GM19467 (cell line): ENCODE data around the gene ADAMTS17.
A peak's percentile ranks its signal among the peaks of the same experiment; 100 is the strongest.

Experiments
- ATAC-seq: cut with Tn5 transposase; IDR thresholded peaks from one replicate; pipeline ENCODE4 v1.9.1; 2021; ENCODE audit warnings: mild to moderate bottlenecking, moderate library complexity; ENCODE audit not compliant: unreplicated experiment

The ADAMTS17 gene

DNA sequence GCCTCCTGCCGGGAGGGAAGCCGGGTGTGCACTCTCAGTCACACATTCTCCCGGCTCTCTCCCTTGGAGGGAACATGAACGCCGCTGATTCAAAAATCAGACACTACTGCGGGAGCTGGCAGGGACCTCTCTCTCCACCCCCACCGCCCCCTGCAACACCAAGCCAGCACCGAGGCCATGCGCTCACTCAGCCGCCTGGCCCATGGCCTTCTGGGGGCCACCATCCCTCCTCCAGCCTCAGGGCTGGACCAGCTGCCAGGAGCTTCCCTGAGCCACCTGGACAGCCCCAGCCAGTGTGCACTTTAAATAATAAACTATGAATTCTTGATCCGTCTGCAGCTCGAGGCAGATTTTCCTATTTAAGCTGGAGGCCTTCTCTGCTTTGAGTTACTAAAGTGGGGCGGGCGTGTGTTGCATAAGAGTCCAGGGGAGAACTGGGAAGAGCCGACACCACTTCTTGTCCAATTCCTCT, 30.6 kb downstream of the ADAMTS17 start:
- no peak for ATAC-seq

DNA sequence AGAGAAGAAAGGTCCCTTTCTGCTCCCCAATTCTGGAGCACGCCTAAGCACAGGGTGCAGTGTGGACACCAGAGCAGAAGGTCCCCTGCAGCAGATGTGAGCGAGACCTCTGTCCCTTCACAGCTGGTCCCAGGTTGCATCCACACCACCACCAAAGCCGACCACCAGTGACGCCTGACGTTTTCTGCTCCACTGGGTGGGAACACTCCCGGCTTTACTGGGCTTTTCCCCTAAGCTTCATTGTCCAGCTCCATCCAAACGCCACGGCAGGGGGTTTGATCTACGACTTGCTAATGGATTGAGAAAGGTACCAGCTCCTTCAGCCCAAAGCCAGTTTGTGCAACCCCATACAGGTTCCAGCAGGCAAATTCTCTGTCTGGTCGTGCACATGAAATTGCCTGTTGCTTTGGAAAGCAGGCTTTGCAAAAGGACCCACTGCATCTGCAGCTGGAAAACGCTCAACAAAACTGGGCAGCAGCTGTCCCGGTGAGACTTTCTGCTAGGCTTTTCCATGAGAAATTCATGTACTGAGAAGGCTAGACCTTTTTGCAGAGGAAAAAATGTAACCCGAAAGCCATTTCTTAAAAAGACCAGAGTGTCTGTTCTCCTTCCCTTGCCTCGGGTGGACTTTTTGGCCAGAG, 31.1 kb downstream of the ADAMTS17 start:
- ATAC-seq, result no peak

DNA sequence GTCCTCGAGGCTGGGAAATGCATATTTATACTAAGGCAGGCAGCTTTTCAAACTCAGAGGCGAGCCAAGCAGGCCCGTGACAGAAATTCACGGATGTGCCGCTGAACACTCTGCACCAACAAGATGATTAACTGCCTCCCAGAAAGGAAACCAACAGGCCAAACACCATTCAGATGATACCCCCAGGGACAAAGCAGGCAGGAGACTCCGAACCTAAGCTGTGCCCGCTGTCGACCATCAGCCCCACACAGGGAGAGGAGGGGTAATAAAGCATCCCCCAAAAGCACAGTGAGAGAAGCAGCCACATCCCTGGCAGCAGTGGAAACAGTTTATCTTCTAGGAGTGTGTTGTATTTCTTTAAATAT, 31.8 kb downstream of the ADAMTS17 start:
- no peak for ATAC-seq

DNA sequence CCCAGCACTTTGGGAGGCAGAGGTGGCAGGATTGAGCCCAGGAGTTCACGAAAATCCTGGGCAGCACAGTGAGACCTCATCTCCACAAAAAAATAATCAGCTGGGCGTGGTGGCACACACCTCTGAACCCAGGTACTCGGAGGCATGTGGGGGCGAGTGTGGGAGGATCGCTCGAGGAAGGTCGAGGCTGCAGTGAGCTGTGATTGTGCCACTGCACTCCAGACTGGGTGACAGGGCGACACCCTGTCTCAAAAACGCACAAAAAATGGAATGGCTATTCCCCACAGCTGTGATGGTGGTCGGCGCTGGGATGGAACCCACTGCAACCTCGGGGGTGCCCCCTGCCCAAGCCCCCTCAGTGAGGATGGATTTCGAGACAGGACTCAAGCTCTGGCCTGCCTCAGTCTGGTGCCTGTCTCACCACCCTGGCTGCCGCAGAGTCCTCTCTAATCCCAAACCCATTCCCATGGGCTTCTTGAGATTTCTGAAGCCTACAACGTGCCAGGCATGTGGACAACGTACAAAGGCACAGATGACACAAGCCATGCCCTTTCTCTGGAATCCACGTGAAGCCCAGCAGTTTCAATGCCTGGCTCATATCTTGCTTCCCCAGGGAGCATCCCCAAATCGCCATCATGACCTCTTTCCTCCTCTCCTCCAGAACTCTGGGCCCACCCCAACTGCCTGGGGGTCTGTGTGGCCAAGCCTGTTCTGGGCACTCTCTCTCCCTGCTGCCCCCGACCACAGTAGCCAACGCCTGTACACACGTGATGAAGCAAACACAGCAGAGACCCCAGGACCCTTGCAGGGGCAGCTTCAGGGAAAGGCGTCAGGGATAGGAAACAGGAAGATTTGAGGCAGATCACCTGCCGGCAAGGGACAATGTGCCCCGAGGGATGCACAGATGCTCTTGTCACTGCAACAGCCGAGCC, 32.4 kb downstream of the ADAMTS17 start:
- no peak for ATAC-seq

DNA sequence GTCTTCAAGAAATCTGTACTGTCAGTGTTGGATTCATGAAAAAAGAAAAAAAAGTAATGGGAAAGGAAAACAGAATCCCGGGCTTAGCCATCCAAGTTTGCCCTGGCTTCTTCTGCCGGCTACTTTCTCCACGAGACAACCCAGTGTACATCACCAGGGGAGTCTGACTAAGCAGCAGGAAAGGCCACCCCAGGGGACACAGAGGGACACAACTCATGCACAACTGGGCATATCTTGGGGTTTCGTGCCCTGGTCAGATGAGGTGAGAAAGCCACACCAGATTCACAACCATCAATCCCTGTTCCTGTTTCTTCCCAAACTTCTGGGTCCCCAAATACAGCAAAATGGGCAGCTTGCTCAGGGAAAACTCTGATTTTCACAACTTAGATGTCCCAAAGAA, 33.2 kb downstream of the ADAMTS17 start:
- ATAC-seq, result no peak

DNA sequence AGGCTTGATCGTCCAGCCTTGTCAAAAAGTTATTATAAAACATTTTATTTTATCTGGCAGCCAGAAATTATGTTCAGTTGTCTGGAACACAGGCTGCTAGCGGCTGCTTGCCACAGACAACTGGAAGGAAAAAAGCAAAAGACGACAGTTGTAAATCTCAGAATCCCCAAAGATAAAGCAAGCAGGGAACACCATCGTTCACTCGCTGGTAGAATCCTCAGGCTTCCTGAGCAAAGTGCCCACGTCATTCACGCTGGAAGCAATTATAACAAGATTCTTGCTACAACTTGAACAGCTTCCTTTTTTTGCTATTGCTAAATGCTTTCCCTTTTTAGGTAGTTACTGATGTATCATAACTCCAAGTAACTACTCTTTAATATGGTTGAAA, 33.6 kb downstream of the ADAMTS17 start:
- no peak for ATAC-seq

DNA sequence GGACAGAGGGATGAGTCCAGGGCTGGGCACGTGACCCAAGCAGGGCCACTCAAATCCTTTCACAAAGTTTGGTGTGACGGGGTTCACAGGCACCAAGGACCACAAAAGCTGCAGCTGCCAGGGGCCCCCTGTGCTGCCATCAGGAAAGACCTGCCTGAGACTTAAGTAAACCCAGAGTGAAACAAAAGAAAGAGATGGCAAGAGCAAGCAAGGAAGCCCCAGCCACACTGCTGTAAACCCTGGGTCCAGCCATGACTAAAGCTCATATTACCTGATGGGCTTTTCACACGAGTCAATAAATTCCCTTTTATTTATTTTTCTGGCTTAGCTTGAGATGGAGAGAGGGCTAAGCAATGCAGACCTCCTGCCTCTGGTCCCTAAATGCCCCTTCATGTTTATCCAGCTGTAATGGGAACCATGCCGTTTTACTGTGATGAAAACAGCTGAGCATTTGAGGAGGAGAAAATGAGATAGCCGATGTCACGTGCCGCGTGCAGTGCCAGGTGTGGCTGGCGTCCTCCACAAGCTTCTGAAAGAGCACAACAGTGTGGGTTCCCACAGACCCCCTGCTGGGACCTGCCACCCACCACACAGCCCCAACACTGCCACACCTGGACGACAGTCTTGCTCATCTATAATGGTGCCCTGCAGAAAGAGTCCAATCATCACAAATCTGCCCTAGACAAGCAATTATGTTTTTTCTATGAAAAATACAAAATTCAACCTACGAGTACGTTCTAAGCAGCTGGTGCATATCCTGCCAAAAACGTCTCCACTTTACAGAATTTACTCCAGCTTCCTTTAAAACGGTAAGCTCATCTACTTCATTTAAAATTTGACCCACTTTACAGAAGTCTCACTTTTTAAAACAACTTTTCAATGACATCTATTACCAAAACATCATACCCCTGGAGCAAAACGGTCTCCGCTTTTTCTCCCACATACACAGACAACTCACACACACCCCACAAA, 34.2 kb downstream of the ADAMTS17 start:
- no peak for ATAC-seq

DNA sequence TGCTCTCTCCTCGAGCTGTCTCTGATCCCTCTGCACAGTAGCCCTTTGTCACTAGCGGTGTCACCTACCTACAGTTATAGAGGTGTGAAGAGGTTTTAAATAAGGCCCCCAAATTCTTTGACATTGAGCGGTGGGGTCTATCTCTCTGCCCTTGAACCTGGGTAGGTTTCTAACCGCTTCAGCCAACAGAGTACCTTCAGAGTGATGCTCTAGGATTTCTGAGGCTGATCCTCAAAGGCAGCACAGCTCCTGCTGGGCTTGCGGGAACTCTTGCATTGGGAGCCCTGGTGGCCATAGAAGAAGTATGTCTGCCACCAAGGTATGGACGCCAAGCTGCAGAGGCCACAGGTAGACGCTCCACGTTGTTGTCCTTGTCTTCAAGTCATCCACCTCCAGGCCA, 35.7 kb downstream of the ADAMTS17 start:
- ATAC-seq, result no peak

DNA sequence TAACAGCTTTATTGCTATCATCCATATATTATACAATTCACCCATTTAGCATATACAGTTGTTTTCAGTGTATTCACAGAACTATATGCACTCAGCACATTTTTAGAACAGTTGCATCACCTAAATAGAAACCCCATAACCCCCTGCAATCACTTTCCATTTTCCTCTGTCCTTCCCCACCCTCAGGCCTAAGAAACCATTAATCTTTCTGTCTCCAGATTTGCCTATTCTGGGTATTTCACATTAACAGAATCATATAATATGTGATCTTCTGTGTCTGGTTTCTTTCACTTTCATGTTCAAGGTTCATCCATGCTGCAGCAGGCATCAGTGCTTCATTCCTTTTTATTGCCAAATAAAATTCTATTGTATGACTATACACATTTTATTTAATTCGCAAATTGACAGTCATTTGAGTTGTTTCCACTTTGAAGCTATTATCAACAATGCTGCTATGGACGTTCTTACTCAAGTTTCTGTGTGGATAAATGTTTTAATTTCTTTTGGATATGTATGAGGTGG, 39.8 kb downstream of the ADAMTS17 start:
- ATAC-seq, result peak; percentile 46

DNA sequence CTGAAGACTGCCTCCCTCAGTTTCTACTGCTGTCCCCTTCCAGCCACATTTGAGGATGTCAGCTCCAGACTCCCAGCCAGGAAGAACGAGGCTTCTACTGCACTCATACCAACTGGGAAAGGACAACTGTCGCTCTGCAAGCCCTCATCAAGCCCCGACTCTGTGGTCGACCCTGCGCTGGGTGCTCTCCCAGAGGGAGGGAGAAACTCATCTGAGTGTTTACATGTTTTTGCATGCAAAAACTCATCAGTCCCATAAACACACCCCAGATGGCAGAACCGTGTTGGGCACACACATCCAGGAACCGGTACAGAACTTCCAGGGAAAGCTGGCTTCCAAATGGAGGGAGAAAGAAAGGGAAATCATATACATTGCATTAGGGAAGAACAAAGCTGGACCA, 43.5 kb downstream of the ADAMTS17 start:
- no peak for ATAC-seq

DNA sequence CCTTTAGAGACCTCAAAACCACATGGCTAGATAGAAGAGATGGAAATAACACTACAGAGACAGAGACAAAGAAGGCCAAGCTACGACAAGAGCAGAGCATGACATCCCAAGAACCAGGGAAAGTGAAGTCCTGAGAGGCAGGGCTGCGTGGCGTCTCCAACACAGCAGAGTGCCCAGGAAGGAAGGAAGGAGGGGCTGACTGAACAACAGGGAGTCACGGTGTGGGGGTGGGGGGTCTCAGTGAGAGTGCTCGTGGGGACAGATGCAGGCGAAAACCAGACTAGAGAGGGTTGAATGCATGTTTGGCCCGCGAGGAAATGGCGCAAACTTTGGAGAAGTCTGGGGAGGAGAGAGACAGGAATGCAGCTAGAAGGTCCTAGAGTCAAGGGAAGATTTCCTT, 44.0 kb downstream of the ADAMTS17 start:
- ATAC-seq, result no peak

DNA sequence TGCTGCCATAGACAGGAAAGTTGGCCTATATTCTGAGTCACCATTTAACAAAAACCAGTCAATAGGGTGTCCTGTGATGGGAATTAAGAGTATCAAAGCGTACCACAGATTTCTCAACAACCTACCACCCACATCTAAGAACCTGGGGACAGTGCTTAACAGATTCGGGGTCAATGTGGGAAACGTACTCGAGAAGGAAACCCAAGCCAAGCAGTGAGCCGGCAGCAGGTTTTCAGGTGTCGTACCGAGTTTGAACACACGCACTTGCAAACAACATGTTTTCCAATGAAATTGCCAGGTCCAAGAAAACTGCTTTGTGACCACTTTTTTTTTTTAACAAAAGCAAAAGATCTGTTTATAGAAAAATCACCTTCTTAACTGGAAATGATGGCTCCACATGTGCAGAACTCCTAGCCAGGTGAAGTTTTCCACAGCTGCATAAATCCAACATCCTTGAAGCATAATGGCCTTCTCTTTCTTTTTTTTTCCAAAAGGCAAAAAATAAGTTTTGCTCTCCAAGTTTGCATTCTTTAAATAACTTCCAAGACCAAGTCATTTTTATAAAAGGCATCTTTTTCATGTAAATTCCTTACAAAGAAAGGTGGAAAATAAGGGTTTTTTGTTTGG, 45.7 kb downstream of the ADAMTS17 start:
- ATAC-seq, result no peak

DNA sequence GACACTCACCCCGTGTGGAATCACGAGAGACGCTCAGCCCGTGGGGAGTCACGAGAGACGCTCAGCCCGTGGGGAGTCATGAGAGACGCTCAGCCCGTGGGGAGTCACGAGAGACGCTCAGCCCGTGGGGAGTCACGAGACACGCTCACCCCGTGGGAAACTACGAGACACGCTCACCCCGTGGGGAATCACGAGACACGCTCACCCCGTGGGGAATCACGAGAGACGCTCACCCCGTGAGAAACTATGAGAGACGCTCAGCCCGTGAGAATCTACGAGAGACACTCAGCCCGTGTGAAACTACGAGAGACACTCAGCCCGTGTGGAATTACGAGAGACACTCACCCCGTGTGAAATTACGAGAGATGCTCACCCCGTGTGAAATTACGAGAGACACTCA, 49.8 kb downstream of the ADAMTS17 start:
- no peak for ATAC-seq

DNA sequence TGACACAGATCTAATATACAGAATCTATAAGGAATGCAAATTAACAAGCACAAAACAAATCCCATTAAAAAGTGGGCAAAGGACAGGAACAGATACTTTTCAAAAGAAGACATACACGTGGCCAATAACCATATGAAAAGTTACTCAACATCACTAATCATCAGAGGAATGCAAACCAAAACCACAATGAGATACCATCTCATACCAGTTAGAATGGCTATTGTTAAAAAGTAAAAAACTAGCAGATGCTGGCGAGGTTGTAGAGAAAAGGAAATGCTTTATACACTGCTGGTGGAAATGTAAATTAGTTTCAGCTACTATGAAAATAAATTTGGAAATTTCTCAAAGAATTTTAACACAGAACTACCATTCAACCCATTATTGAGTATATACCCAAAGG, 50.7 kb downstream of the ADAMTS17 start:
- no peak for ATAC-seq

DNA sequence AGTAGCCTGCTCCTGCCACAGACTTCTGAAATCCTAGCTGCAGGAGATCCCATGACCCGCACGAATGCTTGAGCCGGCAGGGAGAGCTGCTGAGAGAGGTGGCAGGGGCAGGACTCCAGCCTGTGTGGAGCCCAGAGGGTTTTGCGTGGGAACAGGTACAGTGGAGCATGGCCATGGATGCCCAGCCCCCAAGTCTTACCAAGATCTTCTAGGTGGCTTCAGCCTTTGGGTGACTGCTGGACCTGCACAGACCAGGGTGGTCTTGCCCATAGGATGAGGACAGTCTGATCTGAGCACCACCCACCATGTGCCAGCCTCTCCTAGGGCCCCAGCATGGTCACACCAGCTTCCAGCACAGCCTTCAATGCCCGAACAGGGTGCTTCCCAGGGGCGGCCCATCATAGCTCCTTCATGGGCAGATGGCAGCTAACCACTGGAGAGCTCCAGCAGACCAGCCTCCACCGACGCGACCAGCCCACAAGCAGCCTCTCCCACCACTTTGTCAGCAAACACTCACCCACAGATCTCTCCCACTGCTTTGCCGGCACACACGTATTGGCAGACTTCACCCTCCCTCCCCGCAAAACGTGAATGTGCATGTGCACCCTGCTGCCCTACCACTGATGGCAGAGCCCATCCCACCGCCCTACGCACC, 56.0 kb downstream of the ADAMTS17 start:
- ATAC-seq, result no peak

DNA sequence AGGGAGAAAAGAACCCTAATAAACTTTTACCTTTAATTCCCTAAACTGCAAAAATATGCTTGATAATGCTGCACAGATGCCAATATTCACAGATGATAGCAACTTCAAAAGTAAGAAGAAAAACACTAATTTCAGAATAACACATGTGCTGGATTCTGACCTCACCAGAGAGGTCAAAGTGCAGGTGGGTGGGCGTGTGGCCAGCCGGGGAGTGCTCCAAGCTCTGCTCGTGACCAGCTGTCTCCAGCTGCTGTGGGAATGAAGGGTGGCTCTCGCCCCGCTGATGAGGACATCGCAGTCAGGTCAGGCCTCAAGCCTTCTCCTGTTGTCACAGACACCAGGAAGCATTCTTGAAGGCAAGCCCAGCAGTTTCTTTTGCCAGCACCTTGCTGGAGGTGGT, 57.1 kb downstream of the ADAMTS17 start:
- no peak for ATAC-seq

DNA sequence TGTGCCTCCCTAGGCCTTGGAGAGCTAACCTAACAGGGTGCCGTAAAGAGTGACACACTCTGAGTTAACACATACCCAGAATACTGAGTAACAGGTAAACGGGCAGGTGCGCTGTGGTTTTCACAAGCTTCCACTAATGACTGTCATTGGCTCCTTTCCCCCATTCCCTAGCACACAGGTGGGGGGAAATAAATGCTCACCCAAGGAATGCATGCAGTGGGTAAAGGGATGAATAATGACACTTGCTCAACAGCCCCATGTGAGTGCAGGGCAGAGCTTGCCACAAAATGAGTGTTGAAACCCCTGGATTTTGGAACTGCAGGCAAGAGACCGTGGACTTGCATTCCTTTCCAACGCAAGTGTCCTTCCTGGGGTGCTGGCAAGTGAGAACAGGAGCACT, 57.6 kb downstream of the ADAMTS17 start:
- ATAC-seq, result no peak

DNA sequence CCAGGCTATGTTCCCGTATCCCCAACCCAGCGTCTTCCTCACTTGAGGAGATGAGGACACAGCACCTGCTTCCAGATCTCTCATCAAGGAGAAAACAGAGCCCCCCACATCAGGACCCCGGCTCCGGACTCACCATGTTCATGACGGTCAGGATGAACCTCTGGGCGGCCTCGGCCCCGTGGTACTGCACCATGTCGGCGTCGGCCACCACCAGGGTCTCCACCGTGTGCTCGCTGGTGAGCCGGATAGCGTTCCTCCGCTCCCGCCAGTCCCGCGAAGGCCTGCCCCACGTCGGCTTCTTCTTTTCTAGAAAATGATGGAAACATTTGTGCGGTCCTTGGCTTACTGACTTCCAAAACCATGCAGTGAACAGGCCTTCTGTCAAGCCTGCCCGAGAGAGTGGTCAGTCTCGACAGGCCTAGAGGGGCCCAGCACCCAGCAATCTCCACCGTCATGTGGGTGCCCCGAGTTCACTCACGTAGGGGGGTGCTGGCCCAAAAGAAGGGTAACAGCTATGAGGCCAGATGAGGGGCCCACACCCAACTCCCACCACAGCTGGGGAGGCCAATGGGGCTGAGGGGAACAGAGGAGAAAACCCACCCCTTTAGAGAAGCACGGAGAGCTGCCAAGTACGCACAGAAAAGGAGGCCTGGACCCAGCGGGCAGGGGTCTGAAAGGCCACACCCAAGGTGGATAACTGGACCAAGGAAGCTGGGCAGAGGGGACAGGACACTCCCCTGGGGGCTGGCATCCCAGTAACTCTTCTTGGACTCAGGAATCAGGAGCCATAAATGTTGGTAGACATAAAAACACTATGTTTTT, 60.5 kb downstream of the ADAMTS17 start:
- no peak for ATAC-seq

DNA sequence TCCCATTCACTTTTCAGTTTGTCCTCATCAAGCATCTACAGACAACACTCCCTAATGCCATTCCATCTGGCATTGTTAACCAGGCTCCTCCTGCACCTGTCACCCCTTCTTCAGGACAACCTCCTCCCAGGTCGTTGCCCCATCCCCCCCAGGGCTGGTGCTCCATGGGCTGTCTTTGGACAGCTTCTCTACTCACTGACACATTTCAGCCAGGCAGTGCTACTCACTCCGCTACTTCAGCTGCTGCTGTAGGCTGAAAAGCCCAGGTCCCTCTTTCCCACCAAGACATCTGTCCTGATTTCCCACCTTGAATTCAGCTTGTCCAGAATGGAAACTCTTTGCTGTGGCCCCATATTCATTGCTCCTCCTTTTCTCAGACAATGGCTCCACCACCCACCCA, 61.9 kb downstream of the ADAMTS17 start:
- no peak for ATAC-seq
